Stimulated activated CD4-positive, alpha-beta T cell treated with anti-CD3 and anti-CD28 coated beads, Interleukin-1b, Interleukin-23, amount 100 ng/mL, for 4 hours (primary cell): ENCODE measurements around the gene IL22RA1.

Experiments used
- DNase-seq, 2 donors: peaks; one replicate each; pipeline ENCODE4 v3.0.0-alpha.2; 2020; ENCODE audit warnings: low read depth in 2 of 2

The IL22RA1 gene

DNA sequence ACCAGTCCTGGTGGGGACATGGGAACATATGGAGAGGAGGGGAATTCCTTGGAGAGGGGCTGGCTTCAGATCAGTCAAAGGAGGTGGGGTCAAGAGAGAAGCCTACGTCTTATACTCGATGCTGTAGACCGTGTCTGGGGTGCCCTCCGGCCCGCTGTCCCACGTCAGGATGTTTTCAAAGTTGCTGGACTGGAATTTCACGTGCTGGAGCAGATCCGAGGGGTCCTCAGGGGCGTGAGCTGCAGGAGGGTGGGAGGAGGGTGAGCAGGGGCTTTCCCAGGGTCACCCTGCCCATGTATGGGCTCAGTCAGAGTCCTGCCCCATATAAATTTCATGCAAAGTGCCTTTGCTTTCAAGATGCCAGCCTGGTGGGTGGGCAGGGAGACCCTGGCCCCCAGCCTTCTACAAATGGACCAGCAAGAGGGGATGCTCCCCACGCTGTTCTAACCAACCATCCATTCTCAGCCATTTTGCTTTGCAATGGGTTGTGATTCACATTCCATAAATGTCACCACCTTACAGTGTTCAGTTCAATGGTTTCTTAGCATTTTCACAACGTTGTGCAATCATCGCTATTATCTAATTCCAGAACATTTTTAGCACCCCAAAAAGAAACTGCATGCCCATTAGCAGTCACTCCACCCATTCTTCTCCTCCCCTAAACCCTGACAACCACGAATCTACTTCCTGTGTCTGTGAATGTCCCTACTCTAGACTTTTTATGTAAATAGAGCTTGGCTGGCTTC lies 4.3 kb downstream of the IL22RA1 start:
- DNase-seq = no peak

DNA sequence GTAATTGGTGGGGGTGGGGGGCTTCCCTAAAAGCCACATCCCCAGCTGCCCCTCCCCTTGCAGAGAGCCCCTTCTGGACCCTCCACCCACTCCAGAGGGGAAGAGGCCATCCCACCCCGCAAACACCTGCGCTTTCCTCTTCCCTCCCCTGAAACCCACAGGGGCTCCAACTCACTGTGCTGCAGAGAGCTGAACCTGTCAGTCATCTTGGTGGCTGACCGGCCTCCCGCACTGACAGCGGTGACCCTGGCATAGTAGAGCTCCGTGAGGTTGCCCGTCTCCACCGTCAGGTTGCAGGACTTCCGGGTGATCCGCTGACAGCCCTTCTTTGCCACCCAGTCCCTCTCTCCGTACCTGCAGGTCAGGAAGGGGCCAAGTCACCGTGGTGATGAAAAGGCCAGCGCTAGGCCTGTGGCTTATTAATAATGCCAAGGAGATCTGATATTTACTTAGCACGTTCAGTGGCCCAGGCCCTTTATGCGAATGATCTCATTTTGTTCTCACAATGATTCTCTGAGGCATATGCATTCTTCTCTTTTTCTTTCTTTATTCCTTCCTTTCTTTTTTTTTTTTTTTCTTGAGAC lies 5.9 kb downstream of the IL22RA1 start:
- no peak for DNase-seq

DNA sequence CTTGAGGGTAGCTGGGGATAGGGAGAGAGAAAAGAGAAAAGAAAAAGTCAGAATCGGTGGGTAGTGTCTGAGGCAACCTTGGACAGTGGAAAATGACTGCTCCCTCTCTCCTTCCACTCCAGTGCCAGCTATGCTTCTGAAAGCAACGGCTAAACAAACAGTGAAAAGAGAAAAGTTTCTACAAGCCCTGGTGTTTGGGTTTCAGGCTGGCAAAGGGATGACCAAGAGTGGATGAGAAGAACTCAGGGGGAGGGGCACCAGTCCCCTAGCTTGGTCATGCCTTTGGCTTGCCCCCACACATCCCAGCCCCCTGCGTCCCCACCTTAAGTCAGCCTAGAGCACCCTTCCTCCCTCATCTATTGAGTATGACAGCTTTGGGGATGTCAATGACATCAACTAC lies 8.6 kb downstream of the IL22RA1 start:
- no peak for DNase-seq

DNA sequence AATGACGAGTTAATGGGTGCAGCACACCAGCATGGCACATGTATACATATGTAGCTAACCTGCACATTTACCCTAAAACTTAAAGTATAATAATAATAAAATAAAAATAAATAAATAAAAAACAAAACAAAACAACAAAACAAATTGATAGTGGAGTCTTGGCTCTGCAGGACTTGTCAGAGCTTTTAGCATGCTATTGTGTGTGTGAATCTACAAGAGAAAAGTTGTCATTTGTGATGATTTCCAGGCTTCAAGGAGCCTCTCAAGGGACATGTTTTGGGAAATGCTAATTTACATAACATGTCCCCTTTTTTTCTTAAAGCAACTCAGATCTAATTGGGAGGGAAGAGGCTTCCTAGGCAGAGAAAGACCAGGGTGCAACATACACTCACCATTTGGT lies 9.1 kb downstream of the IL22RA1 start:
- no peak for DNase-seq

DNA sequence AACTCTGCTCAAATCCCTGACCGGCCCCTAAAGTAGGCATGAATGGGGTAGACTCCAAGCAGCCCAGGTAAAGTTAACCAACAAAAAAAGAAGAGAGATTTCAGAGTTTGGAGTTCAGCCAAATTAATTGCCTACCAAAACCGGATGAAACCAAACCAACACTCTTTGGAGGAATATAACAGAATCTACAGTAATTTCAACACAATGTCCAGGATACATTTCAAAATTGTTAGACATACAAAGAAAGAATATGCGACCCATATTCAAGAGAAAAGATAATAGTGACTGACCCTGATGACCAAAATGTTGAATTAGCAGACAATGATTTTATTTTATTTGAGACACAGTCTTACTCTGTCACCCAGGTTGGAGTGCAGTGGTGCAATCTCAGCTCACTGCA lies 12.6 kb downstream of the IL22RA1 start:
- DNase-seq = no peak

DNA sequence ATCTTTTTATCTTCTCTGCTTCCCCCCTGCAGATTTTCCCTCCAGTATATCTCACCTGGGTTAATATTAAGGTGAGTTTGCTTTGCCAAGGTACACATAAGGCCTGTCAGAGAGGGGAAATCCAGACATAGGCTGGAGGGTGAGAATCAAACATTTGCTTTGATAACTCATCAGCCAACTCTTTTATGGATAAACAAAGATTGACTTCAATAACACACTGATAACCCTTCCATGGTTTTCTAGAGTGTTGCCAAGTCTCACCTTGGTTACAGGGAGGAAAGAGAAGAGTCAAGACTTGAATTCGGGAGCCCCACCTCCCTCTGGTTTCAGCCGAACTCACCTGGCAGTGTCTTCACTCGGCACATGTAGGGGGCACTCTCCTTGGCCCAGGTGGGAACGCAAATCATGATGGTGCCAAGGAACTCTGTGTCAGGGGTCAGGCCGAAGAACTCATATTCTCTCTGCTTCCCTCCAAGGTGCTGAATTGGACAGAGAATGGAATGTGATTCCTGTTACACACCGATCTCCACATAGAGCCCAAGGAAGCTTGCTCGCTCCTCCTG lies 15.1 kb downstream of the IL22RA1 start:
- no peak for DNase-seq

DNA sequence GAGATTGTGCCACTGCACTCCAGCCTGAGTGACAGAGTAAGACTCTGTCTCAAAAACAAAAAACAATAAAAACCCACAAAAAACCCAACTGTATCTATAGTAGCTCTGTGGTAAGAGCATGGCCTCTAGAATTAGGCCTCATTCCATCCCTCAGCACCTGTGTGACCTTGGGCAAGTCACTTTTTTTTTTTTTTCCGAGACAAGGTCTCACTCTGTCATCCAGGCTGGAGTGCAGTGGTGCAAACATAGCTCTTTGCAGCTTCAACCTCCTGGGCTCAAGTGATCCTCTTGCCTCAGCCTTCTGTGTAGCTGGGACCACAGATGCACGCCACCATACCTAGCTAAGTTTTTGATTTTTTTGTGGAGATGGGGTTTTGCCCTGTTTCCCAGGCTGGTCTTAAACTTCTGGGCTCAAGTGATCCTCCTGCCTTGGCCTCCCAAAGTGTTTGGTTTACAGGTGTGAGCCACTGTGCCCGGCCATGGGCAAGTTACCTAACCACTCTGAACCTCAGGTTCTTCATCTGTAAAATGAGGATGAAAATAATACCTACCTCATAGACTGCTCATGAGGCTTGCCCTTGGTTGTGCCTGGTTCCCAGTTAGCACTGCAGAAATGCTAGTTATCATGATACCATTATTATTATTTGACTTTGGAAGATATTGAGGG lies 15.7 kb downstream of the IL22RA1 start:
- no peak for DNase-seq

DNA sequence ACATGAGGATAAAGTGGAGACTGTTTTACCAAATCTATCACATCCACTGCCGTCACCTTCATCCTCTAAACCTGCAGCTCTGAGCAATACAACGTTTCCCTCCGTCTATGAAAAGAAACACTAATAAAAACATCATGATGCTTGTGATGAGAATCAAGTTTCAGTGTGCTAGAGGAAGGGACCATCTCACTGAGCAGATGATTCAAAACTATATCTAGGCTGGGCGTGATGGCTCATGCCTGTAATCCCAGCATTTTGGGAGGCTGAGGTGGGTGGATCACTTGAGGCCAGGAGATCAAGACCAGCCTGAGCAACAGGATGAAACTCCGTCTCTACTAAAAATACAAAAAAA lies 16.3 kb downstream of the IL22RA1 start:
- no peak for DNase-seq

DNA sequence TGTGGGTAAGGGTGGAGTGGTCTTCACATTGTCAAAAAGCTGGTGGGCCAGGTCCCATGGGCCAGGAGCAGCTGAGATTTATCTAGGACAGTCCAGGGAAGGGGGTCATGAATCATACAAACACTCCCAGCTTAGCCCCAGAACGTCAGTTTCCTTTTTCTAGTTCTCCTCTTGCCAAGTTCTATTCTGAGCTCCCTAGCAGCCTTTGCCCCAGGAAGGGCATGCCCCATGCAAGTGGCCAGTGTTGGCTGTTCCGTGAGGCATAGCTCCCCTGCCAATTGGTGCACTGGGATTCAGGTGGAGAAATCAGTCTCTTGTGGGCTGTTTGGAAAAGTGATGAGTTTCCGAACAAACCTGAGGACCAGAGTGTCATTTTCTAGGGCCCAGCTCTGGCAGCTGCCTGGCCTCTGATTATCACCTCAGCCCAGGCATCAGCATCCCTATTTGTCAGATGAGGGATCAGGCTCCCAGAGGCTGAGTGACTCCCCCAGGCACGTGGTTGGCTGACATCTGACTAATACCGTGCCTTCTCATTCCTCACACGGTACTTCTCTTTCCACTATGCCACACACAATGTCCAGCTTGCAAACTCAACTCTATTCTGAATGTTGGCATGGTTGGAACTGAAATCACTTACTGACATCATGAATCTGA lies 16.8 kb downstream of the IL22RA1 start:
- DNase-seq = no peak

DNA sequence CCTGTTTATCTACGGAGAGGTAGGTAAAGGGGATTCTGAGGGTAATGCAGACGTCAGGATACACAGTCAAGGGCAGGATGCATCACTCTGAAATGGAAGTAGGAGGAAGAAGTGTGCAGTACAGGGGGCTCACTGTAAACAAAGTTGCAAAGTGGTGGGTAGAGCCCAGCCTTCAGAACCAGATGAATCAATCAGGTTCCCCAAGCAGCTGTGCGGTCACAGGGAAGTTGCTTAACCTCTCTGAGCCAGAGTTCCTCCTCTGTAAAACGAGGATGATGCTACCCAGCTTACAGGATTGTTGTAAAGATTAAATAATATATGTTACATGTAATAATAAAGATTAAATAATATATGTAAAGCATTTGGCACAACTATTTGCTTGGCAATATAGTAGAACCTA lies 17.5 kb downstream of the IL22RA1 start:
- DNase-seq = no peak

DNA sequence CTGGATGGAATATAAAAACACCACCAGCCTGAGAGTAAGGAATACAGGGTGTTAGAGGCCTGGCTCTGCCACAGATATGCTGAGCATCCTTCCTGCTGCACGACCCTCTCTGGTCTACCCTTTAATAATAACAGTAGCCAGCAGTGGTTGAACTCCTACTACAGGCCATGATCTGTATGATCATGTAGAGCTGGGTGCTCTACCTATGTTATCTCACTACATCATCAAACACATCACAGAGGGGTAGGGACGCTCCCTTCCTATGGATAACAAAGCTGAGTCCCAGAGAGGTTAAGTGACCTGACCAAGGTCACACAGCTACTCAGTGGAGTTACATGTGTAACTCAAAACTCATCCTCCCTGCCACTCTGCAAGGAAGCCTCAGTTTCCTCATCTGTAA lies 18.0 kb downstream of the IL22RA1 start:
- no peak for DNase-seq

DNA sequence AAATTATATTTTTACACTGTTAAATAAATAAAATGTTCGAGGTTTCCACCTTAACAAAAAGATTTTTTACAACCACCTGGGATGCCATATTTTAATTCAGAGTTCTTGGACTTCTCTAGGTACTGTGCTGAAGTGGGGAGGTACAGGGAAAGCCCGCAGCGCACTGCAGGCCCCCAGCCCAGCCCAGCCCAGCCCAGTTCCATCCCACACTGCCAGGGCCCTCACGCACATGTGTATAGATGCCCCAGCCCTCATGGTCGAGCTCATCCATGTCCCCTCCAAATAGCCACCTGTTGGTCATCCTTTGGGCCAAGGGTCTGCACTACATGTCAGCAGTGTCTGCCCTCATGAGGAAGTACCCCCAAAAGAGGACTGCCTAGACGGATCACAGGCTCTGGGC lies 19.3 kb downstream of the IL22RA1 start:
- no peak for DNase-seq

DNA sequence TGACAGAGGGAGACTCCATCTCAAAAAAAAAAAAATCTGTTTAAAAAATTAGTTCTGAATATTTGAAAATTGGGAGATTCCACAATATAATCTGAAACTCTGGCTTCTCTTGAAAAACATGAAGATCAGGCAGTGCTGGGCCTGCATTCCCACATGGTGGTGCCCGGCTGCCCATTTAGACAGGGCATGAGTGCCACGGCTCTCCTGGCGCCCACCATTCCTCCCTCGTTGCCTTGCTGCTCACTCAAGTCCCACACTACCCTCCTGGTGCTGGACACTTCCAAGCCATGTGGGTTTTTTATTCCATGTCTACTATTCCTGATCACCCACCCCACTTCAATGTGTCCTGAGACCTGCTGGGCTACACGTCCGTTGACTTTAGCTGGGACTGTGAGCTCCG lies 20.2 kb downstream of the IL22RA1 start:
- no peak for DNase-seq

DNA sequence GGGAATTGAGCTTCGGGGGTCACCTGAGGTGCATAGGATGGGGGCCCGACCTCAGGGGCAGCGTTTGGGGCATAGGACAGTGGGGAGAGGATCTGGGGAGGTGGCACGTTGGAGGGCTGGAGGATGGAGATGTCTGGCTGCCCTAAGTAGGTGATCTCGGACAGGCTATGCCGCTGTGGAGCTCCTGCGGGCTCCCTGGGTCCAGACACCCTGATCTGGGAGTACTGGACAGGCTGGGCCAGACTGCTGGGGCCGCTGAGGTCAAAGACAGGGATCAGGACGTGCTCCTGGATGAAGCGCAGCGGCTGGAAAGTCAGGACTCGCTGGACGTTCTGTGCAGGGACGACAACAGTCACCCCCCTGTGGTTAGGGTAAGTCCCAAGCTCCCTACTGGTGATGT lies 21.5 kb downstream of the IL22RA1 start:
- DNase-seq = no peak

DNA sequence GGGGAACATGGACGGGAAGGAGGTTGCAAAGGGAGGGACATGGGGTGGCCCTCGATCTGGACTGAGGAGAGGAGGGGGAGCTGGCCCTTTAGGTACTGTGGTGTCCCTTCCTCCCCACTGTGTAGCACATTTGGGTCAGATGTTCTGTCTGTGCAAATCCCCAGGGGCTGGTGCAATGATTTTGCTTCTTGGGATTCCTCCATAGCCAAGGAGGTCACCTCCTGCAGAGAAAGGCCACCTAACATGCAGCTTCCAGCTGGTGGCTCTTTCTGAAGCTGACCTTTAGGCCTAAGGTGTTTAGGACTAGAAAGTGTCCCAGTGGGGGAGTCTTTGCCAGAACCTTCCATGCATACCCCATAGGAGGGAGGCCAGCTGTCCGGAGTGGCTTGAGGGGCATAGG lies 22.0 kb downstream of the IL22RA1 start:
- no peak for DNase-seq

DNA sequence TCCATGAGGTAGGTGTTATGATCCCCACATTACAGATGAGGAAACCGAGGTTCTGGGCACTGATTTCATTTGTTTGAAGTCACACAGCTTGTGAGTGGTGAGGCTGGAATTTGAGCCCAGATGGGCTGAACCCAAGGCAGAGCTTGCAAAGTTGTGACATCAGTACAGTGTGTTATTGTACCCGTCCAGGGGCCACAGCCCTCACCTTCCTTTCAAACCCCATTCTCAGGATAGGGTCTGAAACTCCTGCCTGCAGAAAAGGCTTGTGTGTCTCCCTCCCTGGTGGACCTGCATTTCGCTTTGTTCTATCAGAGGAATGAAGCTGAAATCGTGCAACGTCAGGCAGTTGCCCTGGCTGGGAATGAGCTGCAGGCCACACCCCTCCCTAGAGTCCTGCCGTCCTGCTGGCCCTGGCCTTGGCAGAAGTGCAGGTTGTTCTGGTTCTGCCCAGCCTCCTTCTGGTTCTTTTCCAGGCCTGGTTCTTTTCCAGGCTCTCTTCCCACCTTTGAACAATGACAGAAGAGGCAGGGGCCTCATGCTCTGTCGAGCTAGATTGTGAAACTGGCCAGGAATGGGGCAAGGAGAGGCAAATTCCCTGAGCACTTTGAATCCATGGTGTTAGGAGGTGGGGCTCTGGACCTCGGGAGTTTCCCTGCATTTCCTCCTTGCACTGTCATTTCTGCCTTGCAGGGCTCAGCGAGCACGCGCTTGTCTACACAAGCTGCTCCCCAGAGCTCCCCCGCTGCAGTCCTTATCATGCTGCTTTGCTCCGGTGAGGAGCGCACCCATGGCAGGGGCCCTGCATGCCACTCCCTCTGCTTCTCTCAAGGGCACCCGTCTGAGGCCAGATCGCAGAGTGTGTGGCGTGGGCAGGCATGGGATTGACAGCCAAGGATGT lies 22.8 kb downstream of the IL22RA1 start:
- DNase-seq = no peak

DNA sequence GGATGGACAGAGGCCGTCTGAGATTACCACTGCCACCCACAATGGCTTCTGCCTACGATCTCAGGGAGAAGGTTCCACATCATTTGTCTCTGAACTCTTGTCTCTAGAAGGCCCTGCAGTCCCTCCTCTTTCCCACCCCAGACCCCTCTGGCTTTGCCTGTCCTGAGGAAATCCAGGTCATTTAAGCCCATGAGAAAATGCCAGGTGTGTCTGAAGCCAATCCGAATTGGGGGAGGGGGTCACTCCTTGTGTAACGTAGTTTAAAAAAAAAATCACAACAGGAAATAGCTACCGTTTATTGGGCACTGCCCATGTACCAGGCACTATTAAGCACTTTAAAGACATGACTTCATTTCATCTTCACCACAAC lies 23.5 kb downstream of the IL22RA1 start:
- no peak for DNase-seq

DNA sequence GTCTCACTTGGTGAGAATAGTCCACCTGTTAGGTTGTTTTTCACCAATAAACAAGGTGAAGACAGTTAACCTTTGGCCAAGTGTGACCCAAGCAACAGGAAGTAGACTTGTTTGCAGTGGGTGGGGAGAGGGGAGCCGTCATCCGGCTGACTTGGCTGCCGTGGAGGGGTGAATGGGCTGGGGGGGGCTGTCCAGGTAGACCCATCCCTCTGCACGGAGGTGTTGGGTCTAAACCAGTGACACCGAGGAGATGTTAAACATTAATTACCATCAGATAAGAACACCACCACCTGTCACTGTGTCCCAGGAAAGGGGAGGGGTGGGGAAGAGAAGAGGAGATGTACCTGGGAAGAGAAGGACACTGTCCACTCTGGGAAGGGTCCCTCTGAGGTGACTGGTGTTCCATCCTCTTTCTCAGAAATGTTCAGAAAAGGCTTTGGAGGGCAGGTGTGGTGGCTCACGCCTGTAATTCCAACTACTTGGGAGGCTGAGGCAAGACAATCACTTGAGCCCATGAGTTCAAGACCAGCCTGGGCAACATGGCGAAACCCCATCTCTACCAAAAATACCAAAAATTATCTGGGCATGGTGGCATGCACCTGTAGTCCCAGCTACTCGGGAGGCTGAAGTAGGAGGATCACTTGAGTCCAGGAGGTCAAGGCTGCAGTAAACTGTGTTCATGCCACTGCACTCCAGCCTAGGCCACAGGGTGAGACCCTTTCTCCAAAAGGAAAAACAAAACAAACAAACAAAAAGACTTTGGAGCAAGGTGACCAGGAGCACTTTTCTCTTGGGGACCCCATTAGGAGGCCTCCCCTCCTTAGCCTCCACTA lies 24.3 kb downstream of the IL22RA1 start:
- no peak for DNase-seq

DNA sequence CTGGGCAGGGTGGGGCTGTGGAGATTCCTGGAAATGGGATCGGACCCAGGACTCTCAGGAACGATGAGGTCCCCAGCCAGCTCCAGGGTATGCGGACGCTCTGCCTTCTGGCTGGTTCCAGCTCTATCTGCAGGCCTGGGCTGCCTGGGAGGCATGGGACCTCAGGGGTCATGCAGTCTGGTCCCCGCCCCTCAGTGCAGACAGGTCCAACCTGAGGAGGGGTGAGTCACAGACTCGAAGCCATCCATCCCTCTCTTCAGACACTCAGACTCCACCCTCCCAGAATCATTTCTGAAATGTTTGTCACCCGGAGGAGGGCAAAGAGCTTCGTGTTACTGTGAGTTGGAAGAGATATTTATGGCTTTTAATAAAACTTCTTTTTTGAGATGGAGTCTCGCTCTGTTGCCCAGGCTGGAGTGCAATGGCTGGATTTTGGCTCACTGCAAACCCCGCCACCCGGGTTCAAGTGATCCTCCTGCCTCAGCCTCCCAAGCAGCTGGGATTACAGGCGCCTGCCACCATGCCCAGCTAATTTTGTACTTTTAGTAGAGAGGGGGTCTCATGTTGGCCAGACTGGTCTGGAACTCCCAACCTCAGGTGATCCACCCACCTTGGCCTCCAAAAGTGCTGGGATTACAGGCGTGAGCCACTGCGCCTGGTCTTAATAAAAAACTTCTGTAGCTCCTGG lies 25.1 kb downstream of the IL22RA1 start:
- no peak for DNase-seq

DNA sequence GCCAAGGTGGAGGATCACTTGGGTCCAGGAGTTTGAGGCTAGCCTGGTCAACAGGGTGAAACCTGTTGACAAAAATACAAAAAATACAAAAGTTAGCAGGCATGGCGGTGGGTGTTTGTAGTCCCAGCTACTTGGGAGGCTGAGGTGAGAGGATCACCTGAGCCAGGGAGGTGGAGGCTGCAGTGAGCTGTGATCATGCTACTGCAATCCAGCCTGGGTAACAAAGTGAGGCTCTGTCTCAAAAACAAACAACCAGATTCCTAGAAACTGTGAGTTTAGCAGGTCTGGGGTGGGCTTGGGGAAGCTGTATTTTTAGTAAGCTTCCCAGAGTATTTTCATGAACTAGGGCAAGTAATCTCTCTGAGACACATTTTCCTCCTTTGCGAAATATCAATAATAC lies 25.8 kb downstream of the IL22RA1 start:
- DNase-seq = no peak
